HEK293T (cell line): Measurements from ENCODE around the gene PRMT7.
"Not testable (repeated sequence)": the region's sequence is repeated elsewhere in the genome, so short reads cannot be mapped to it uniquely, and the experiment has no call there.

Source experiments
- ARNT ChIP-seq: fragments of 450-650 bp; IDR thresholded peaks from 2 replicates; pipeline ENCODE4 v1.6.1; 2017; ENCODE audit warnings: mild to moderate bottlenecking
- BHLHE40 ChIP-seq: fragments of 450-650 bp; IDR thresholded peaks from 2 replicates; pipeline ENCODE4 v1.6.1; 2016; ENCODE audit warnings: mild to moderate bottlenecking, moderate library complexity, borderline replicate concordance
- ELF4 ChIP-seq: fragments of 450-650 bp; IDR thresholded peaks from 2 replicates; pipeline ENCODE4 v1.6.1; 2017; ENCODE audit warnings: antibody characterized with exemption
- FOXA1 ChIP-seq: fragments of 450-650 bp; IDR thresholded peaks from 2 replicates; pipeline ENCODE4 v1.6.1; 2016; ENCODE audit warnings: mild to moderate bottlenecking
- L3MBTL2 ChIP-seq: fragments of 450-650 bp; conservative IDR thresholded peaks from 2 replicates; pipeline ENCODE4 v1.6.1; 2016; ENCODE audit warnings: mild to moderate bottlenecking
- LEF1 ChIP-seq: fragments of 450-650 bp; IDR thresholded peaks from 2 replicates; pipeline ENCODE4 v1.6.1; 2017; ENCODE audit warnings: mild to moderate bottlenecking, borderline replicate concordance
- NFRKB ChIP-seq: fragments of 450-650 bp; IDR thresholded peaks from 2 replicates; pipeline ENCODE4 v1.6.1; 2016; ENCODE audit warnings: mild to moderate bottlenecking, moderate library complexity
- PKNOX1 ChIP-seq: fragments of 450-650 bp; IDR thresholded peaks from 2 replicates; pipeline ENCODE4 v1.6.1; 2016
- SP1 ChIP-seq: fragments of 450-650 bp; IDR thresholded peaks from 2 replicates; pipeline ENCODE4 v1.6.1; 2017
- SUZ12 ChIP-seq: fragments of 450-650 bp; IDR thresholded peaks from 2 replicates; pipeline ENCODE4 v1.6.1; 2016; ENCODE audit warnings: mild to moderate bottlenecking
- TARDBP ChIP-seq: fragments of 450-650 bp; IDR thresholded peaks from 2 replicates; pipeline ENCODE4 v1.6.1; 2016

DNA sequence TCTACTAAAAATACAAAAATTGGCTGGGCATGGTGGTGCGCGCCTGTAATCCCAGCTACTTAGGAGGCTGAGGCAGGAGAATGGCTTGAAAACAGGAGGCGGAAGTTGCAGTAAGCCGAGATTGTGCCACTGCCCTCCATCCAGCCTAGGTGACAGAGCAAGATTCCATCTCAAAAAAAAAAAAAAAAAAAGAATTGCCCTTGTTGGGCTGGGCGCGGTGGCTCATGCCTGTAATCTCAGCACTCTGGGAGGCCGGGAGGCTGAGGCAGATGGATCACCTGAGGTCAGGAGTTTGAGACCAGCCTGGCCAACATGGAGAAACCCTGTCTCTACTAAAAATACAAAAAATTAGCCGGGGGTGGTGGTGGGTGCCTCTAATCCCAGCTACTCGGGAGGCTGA, 22.0 kb upstream of the PRMT7 start:
- not testable (repeated sequence) for TF ChIP-seq ELF4, BHLHE40, FOXA1, ARNT, NFRKB, SUZ12, SP1, L3MBTL2, PKNOX1, LEF1, TARDBP
